Amniotic epithelial cell (primary cell): ENCODE data around the gene UBASH3B.
A peak's percentile ranks its signal among the peaks of the same experiment; 100 is the strongest.

Experiments used
- DNase-seq: peaks from one replicate; pipeline ENCODE4 v3.0.0-alpha.2; 2010; ENCODE audit warnings: low read depth

Gene UBASH3B

DNA sequence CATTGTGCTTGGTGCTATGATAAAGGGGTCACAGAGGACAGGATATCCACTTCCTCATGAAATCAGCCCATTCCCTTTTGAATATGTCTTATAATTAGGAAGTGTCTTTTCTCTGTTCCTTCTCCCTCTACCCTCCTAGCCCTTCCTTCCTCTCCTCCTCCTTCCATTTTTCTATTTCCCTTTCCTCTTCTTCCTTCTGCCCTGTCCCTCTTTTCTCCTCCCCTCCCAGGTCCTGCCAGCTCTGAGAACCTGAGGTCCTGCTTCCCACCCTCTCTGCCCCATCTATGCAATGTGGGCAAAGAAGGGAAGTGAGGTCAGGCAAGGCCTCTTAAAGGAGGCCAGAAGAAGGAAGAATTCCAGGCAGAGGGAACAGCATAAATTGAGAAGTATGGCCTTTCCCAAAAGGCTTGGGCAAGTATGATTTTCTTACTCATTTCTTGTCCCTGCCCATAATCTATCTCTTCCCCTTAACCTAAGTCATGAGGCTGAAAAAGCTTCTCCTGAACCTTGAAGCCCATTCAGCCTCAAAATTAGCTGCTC, 7.7 kb upstream of the UBASH3B start:
- no peak for DNase-seq

- peak; percentile 91 for DNase-seq
Measured at GRCh38 chr11:122649116-122649515, 6.4 kb upstream of the UBASH3B start.

DNA sequence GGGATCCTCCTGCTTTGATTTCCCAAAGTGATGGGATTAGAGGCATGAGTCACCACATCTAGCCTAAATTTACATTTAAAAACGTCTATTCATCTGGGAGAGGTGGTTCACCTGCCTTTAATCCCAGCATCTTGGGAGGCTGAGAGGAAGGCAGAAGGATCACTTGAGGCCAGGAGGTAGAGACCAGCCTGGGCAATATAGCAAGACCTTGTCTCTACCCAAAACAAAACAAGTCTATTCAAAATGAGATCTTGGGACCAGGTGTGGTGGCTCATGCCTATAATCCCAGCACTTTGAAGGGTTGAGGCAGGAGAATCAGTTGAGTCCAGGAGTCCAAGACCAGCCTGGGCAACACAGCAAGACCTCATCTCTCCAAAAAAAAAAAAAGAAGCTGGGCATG, 4.9 kb upstream of the UBASH3B start:
- DNase-seq, result no peak

DNA sequence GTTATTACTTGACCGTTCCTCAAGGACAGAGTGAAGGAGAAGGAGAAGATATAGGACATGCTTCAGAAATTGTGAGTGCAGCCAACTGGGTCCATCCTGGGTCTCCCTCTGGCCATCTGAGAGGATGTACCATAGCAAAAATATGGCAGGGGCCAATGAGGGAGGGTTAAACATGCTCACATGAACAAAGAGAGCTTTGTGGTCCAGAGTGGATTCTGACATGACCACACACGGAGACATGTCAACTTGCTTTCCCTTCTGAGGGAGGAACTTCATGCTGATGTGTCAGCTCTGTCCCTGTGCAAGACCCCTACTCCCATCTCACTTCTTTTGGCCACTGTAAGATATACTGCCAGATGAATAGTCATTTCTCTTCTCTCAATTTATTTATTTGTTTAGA, 3.0 kb upstream of the UBASH3B start:
- no peak for DNase-seq

DNA sequence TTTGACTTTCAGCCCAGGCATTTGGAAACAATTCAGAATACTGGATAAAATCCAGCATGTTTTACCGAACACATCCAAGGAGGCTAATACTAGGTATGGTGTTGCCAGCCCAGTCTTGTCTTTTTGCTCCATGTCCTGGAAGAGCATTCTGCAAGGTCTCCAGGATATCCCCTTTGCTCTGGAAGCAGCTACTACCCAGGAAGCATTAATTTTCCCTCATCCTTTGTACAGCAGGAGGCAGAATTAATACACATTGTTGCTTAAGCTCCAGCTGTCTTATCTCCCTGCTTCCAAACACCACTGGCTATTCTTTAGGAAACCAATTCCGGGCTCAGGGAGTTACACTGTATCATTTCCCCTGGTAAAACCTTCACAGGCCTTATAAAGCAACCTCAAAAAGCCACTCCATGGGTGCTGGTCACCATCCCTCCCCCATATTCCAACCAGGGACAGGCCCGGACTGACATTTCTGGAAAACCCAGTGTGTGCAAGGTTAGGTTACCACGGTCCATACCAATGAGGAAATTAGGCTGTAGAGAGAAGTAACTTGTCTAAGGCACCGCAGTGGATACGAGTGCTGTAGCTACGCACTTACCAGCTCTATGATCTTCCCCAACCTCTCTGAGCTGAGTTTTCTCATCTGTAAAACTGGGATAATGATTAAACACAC, 1.5 kb upstream of the UBASH3B start:
- DNase-seq, result peak; percentile 68

DNA sequence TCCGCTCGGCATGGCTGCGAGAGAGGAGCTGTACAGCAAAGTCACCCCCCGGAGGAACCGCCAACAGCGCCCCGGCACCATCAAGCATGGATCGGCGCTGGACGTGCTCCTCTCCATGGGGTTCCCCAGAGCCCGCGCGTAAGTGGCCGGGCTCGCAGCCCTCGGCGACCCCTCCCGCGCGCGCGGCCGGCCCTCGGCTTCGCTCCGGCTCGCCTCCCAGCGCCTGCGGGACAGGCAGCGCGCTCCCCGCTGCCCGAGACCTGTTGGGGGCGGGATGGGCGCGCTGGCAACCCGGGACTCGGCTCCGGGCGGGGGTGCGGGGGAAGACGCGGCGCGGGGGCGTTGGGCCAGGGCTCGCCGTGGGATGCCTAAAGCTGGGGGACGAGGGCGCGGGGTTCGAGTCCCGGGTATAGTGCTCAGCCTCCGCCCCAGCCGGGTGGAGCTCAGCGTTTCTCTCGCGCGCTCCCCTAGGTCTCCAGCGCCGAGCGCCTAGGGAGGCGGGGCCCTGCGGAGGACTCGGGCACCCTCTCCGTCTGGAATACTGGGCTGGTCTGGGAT, 630 bp downstream of the UBASH3B start:
- DNase-seq, result peak; percentile 59

GRCh38 chr11:122656631-122657101, 1.1 kb downstream of the UBASH3B start:
- DNase-seq, result no peak

DNA sequence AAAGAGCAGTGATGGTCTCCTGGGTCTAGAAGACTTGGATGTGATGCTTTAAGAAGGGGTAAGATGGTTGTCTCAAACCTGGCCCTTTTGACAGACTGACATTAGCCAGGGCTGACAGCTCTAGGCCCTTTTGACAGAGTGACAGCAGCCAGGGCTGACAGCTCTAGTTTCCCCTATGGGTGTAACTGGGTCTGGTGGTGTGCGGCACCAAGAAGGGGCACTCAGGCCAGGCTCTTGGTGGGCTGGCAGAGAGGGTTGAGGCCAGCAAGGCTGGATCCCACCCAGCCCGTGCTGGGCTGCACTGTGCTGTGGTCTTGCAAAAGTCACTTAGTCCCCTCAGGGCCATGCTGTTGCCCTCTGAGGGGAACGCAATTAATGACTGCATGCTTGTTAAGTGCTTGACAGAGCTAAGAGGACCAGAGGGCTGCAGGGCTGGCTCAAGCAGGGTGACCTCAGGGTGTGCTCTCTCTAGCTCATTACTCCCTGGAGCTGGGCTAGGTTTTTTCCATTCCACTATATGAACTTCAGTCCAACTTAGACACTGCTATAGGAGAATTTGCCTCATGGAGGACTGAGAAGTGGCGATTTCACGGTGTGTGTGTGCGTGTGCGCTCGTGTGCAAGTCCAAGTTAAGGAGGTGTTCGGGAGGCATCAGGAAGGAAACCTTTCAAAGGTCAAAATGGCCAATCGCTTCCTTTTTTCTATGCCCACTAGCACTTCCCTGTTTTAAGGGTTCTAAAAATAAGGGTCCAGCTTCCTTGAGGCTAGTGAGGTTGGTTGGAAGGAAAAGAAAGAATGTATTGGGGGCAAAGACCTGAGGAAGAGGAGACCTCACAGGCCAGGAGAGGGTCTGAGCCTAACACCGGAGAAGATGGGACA, 4.4 kb downstream of the UBASH3B start:
- no peak for DNase-seq

DNA sequence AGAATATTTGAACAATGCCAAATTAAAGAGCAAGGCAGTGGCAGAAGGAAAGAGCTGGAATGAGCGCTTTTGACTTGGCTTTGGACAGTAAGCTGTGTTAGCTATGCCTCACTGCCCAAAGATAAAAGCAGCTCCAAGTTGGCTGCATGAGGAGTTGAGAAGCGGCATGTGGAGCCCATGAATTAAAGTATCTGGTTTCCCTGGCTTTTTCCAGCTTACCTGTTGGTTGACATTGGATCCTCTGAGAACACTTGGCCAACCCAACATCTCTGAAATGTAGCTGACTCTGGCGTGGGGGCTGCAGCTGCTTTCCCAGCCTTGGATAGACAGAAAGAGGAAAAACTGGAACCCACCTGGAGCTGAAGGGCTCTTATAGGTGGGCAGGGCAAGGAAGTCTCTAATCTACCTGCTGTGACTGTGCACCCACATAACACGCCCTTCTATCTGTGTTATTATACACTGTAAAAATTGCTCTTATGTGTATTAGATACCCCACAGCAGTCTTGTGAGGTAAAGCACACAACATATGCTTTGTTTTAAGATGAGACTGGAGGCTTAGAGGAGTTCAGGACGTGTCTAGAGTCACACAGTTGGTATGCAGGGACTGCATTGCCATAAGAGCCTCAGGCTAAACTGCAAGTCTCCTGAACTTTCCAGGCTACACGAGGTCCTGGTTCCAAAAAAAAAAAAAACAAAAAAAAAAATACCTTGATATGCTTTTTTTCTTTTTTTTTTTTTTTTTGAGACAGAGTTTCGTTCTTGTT, 5.8 kb downstream of the UBASH3B start:
- DNase-seq, result no peak

DNA sequence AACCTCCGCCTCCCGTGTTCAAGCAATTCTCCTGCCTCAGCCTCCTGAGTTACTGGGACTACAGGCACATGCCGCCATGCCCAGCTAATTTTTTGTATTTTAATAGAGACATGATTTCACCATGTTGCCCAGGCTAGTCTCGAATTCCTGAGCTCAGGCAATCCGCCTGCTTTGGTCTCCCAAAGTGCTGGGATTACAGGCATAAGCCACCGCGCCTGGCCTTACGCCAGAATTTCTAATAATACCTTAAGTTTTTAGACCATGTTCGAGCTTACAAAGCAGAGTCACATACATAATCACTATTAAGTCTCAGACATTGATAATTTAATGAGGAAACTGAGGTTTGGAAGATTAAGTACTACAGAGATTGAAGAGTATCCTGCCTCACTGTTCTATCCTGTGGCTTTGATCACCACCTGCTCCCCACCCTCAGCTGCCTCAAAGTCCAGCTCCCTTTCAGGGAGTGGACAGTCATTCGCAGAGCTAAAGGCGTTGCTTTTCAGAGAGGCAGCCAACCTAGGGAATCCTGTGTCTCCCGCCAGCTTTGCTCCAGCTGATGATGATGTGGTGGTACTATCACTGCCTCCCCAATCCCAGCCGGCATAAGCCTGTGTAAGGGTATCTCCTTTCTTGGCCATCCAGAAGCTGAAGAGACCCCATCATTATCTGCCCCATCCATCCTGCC, 7.7 kb downstream of the UBASH3B start:
- DNase-seq, result no peak

DNA sequence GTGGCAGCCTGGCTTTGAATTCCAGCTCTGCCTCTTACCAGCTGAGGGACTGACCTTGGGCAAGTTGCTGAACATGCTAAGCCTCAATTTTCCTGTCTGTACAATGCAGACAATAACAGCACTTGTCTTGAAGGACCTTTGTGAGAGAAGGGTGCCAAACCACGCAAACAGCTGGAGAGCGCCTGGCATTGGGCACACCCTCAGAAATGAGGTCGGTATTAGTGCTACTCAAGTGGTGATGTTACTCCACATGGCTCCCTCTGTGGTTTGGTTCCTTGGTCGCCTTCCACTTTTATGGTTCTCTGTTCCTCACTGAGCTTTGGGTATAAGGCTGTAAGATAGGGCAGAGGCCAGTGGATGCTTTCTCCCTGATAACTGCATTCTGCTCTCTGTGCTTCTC, 8.2 kb downstream of the UBASH3B start:
- DNase-seq, result peak; percentile 21

DNA sequence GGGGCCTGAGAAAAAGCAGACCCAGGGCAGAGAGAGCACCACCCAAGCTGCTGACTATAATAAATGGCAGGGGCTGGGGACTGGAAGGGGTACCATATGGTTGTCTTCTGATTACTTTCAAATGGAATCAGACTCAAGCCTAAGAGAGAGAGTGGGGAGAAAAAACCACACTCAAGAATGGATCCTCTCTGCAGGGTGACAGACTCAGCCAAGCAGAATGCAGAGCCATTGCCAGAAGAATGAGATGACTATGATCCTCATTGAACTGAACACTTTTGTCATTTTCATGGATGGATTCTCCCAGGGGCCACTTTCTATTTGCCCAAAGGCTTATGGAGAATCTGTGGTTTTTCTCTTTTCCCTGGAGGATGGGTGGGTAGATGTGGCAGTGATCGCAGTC, 8.7 kb downstream of the UBASH3B start:
- no peak for DNase-seq

DNA sequence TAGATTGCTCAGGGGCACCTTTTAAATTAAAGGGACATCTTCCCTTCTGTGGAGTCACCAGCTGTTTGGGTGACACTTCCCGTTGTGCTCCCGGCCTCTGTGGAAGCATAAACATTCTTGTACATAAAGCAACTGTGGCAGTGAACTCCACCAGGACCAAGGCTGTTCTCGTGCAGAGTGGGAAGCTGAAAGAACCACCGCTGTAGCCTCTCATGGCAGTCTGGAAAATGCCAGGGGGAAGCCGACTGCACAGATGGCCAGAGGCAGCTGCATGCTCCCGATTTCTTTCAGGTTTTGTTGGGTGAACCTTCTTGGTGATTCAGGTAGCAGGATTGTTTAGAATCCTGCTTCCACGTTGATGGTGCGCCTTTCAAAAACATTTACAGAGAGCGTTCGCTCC, 10.3 kb downstream of the UBASH3B start:
- no peak for DNase-seq

GRCh38 chr11:122666743-122667142, 11.2 kb downstream of the UBASH3B start:
- no peak for DNase-seq

DNA sequence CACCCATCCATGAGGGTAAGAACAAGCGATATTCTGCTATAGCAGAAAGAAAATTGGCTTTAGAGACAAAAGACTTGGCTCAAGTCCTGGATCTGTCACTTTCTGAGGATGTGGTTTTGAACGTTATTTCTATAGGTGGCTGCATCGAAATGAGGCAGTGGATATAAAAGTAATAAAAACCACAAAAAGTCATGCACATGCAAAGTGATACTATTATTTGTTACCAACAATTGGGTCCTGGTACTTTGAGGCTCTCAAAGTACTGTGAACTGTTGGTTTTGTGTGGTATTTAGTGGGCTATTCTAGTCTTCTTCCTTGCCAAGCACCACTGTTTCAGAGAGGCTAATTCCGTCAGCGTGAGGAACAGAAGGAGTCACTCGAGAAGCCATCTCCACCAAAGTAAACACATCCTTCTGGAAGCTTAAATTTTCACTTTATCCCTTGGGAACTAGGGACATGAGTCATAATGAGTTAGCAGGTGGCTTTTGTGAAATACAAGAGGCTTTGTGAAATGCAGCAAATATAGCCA, 13.1 kb downstream of the UBASH3B start:
- peak; percentile 40 for DNase-seq

DNA sequence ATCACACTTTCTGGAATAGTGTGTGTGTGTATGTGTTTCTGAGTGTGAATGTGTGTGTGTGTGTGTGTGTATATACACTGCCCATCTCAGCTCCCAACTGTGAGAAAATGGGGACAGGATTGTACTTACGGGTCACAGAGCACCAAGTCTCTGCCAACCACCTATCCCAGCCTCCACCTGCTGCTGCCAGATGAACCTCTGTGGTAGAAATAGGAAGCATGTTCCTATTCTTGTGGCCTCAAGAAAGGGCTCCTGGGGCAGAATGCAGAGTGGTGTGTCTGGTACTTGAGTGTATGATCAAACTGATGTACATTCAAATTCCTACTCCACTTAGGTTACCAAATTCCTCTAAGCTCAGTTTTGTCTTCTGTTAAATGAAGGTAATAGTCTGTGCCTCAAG, 14.6 kb downstream of the UBASH3B start:
- no peak for DNase-seq

- DNase-seq, result peak; percentile 32
Measured at GRCh38 chr11:122671400-122671891, 15.9 kb downstream of the UBASH3B start.

DNA sequence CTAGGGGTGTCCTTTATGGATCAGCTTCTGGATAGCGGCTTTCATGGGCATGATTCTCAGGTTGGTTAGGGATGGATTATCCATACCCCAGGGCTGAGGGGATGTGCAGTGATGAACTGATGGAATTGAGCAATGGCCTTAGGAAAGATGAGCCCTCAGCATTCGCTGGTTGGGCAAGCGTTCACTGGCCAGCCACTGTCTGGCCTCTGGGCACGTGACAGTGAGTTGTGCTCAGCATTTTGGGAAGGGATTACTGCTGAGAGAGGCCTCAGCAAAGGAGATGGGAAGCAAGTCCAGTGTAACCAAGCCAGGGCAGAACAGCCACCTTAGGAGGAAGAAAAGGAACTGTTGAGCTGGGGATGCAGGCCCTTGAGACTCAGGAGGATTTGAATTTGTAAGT, 17.4 kb downstream of the UBASH3B start:
- peak; percentile 31 for DNase-seq

DNA sequence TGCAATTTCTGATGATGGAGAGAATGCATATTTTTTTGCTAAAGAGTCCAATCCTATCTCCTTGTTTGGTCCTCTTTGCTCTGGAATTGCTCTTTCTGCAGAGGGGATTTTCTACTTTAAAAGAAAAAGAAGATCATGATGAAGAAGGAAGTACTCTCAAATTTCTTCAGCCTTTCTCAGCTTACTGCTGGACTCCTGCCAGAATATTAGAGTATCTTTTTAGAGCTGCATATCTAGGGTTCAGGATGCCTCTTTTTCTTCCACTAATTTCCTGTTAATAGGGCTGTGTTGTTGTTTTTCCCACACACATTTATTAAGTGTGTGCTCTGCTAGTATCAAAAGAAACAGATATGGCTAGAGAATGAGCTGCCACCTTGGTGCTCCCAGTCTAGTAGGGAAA, 18.2 kb downstream of the UBASH3B start:
- peak; percentile 36 for DNase-seq

GRCh38 chr11:122676638-122677037, 21.1 kb downstream of the UBASH3B start:
- DNase-seq, result no peak

GRCh38 chr11:122677256-122677655, 21.7 kb downstream of the UBASH3B start:
- DNase-seq, result no peak
